Measurements from ENCODE around the gene PI4K2A. TPM values are rescaled to one million over a fixed set of nuclear protein-coding genes. Genes with fewer than 3 reads are reported as not detected.

PI4K2A gene
- total RNA-seq, 1 donor from 2014 or later: 11.9 TPM

DNA sequence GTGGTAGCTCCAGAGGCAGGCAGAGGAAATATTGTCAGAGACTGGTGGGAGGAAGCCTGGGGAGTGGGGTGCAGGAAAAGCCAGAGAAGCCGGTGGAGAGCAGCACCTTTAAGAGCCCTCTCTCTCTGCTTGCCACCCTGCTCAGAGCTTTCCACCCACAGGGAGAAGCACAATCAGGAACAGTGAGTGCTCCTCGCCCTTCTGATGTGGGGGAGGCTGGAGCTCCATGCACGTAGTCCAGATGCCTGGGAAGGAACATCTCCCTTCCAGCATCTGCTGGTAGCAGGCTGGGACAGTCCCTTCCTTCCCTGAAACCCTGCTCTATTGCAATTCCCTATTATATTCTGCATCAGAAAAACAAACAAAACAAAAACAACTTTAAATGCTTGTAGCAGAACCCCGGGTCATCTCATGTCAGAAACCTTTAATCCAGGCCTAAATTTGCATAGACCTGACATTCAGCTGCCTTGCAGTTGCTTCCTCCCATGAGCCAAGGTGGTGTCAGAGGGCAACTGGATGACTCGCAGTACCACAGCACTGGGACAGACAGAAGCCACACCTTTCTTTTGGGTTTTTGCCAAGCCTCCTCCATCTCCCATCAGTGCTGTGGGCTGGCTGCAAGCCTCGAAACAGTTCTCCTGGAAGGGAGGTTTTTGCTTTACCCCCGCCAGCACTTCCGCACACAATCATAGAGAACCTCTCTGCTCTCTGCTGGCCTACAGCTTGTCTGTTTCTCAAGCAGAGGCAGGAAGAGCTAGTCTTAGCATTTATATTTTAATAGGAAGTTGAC lies 33.5 kb downstream of the PI4K2A start:
- Mint-ChIP-seq H3K27me3 (ENCODE audit: insufficient read depth, low read depth) (no peaks in the 10 kb centered on the region), H3K36me3 (peaks cover 5% of the 10 kb centered on the region), H3K9me3 (no peaks in the 10 kb centered on the region), H3K4me1 (no peaks in the 10 kb centered on the region), H3K4me3 (no peak overlapping the region), H3K27ac (no peak overlapping the region)
- Histone ChIP-seq H4K20me1 (ENCODE audit: low read depth) (no peaks in the 10 kb centered on the region), H3K36me3 (no peaks in the 10 kb centered on the region), H3K79me2 (ENCODE audit: low read depth) (no peaks in the 10 kb centered on the region), H2AFZ (replicated peaks) (no peak overlapping the region), H3K9me3 (ENCODE audit: low read depth) (no peaks in the 10 kb centered on the region), H3K4me1 (no peaks in the 10 kb centered on the region), H3K27me3 (no peaks in the 10 kb centered on the region), H3K9ac (no peak overlapping the region), H3K27ac (no peak overlapping the region), H3K4me3 (no peak overlapping the region), H3F3A (ENCODE audit: low read depth) (peaks cover 6% of the 10 kb centered on the region), H3K4me2 (no peak overlapping the region)
- DNase-seq (ENCODE audit: low spot score): no peak
- TF ChIP-seq EZH2 (IDR thresholded peaks at IDR 0.05): no peak
- TF ChIP-seq, protein P1, sequence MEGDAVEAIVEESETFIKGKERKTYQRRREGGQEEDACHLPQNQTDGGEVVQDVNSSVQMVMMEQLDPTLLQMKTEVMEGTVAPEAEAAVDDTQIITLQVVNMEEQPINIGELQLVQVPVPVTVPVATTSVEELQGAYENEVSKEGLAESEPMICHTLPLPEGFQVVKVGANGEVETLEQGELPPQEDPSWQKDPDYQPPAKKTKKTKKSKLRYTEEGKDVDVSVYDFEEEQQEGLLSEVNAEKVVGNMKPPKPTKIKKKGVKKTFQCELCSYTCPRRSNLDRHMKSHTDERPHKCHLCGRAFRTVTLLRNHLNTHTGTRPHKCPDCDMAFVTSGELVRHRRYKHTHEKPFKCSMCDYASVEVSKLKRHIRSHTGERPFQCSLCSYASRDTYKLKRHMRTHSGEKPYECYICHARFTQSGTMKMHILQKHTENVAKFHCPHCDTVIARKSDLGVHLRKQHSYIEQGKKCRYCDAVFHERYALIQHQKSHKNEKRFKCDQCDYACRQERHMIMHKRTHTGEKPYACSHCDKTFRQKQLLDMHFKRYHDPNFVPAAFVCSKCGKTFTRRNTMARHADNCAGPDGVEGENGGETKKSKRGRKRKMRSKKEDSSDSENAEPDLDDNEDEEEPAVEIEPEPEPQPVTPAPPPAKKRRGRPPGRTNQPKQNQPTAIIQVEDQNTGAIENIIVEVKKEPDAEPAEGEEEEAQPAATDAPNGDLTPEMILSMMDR (IDR thresholded peaks at IDR 0.05): no peak
- no peak for TF ChIP-seq EZH2phosphoT487 (IDR thresholded peaks at IDR 0.05)

DNA sequence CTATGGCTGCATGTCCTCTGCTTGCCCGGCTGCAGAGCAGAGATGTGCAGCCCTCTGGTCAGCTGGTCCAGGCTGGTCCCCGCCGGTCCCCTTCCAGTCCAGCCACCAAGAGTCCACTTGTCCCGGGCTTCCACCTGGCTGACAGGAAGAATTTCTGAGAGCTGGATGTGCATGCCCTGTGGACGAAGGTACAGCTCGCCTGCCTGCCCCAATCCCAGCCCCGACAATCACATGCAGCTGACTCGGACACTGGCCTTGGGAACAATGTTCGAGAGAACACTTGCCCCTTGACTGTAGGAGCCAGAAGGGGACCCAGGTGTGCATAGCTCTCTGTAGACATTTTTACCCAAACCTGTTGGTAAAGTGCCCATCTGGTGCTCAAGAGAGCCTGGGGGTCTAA lies 34.8 kb downstream of the PI4K2A start:
- H3K4me3 Mint-ChIP-seq: no peak overlapping the region
- H3K4me1 ChIP-seq: no peaks in the 10 kb centered on the region
- TF ChIP-seq EZH2 (IDR thresholded peaks at IDR 0.05) (no peak), EZH2phosphoT487 (IDR thresholded peaks at IDR 0.05) (no peak)
- TF ChIP-seq, protein P1 (IDR thresholded peaks at IDR 0.05): no peak
- peaks cover 6% of the 10 kb centered on the region for H3F3A ChIP-seq (ENCODE audit: low read depth)
- no peak overlapping the region for H2AFZ ChIP-seq (replicated peaks)
- H3K27ac Mint-ChIP-seq: no peak overlapping the region
- H3K36me3 Mint-ChIP-seq: peaks cover 5% of the 10 kb centered on the region
- no peaks in the 10 kb centered on the region for H3K79me2 ChIP-seq (ENCODE audit: low read depth)
- H3K9me3 Mint-ChIP-seq: no peaks in the 10 kb centered on the region
- no peak overlapping the region for H3K9ac ChIP-seq
- H3K4me3 ChIP-seq: no peak overlapping the region
- no peaks in the 10 kb centered on the region for H3K27me3 ChIP-seq
- no peak for DNase-seq (ENCODE audit: low spot score)
- no peak overlapping the region for H3K4me2 ChIP-seq
- H3K36me3 ChIP-seq: no peaks in the 10 kb centered on the region
- H4K20me1 ChIP-seq (ENCODE audit: low read depth): no peaks in the 10 kb centered on the region
- H3K9me3 ChIP-seq (ENCODE audit: low read depth): no peaks in the 10 kb centered on the region
- H3K27ac ChIP-seq: no peak overlapping the region
- no peaks in the 10 kb centered on the region for H3K27me3 Mint-ChIP-seq (ENCODE audit: insufficient read depth, low read depth)
- H3K4me1 Mint-ChIP-seq: no peaks in the 10 kb centered on the region

DNA sequence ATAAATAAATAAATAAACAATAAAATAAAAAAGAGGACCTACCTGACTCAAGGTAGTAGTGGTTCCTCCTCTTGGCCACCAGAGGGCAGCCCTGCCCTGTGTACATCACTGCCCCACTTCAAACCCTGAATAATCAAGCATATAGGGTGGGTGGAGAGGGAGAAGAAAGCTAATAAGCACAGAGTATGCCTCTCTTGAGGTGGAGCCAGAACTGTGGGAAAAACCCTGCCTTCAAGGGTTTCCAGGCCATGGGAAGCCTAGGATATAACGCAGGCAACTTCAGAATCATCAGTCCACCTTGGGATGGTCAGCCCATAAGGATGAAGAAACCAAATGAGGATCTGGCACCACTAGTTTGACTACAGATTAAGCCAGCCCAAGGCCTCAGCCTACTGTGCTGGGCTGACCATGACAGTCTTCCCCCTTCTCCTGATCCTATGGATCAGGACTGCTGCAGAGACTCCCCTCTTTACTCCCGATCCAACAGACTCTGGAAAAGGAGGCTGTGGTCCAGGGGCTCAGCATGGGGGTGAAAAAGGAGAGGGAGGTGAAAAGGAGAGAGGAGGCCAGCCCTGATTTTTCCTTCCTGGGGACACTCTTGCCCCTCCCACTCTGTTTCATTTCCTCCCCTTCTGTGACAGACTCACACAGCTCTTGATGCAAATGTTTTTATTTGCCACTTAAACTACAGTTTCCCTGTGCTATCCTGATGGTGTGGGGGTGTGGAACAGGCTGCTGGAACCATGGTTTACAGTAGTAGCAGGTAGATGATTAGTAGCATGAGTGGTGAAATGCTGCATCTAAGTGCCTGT lies 36.5 kb downstream of the PI4K2A start:
- Mint-ChIP-seq H3K27me3 (ENCODE audit: insufficient read depth, low read depth) (no peaks in the 10 kb centered on the region), H3K4me1 (no peaks in the 10 kb centered on the region), H3K4me3 (no peak overlapping the region), H3K9me3 (no peaks in the 10 kb centered on the region), H3K27ac (no peak overlapping the region), H3K36me3 (peaks cover 5% of the 10 kb centered on the region)
- Histone ChIP-seq H3K79me2 (ENCODE audit: low read depth) (no peaks in the 10 kb centered on the region), H4K20me1 (ENCODE audit: low read depth) (no peaks in the 10 kb centered on the region), H2AFZ (replicated peaks) (no peak overlapping the region), H3K27ac (no peak overlapping the region), H3K27me3 (no peaks in the 10 kb centered on the region), H3K9me3 (ENCODE audit: low read depth) (no peaks in the 10 kb centered on the region), H3K4me2 (no peak overlapping the region), H3K4me3 (no peak overlapping the region), H3K36me3 (no peaks in the 10 kb centered on the region), H3K4me1 (no peaks in the 10 kb centered on the region), H3F3A (ENCODE audit: low read depth) (peaks cover 6% of the 10 kb centered on the region), H3K9ac (no peak overlapping the region)
- TF ChIP-seq, protein P1 (IDR thresholded peaks at IDR 0.05): peak; percentile 86
- TF ChIP-seq EZH2 (IDR thresholded peaks at IDR 0.05): no peak
- peak; percentile 71 for DNase-seq (ENCODE audit: low spot score)

All from neural progenitor cell (in vitro differentiated cells).